Islet of Langerhans (tissue), 1 donor: Measurements from ENCODE around the gene CALM3.
"Not testable (repeated sequence)": the region's sequence is repeated elsewhere in the genome, so short reads cannot be mapped to it uniquely, and the experiment has no call there.

Experiments
- FAIRE-seq: peaks from one replicate; lab custom pipeline; 2011; peaks lifted over from hg19 to GRCh38; lab: Jason Lieb, UNC

The CALM3 gene

GRCh38 chr19:46616631-46617322 lies 15.6 kb downstream of the CALM3 start:
- FAIRE-seq: no peak

- no peak for FAIRE-seq
These were observed 16.5 kb downstream of the CALM3 start for GRCh38 chr19:46617601-46618000.

GRCh38 chr19:46618670-46619231 lies 17.6 kb downstream of the CALM3 start:
- no peak for FAIRE-seq

GRCh38 chr19:46620267-46620666 lies 19.1 kb downstream of the CALM3 start:
- no peak for FAIRE-seq

- FAIRE-seq: no peak
These were observed 19.6 kb downstream of the CALM3 start for GRCh38 chr19:46620716-46621115.

GRCh38 chr19:46621191-46622117 lies 20.3 kb downstream of the CALM3 start:
- FAIRE-seq: no peak

GRCh38 chr19:46622118-46622446 lies 21.0 kb downstream of the CALM3 start:
- no peak for FAIRE-seq

- FAIRE-seq: no peak
These were observed 22.9 kb downstream of the CALM3 start for GRCh38 chr19:46623915-46624502.

GRCh38 chr19:46624958-46625661 lies 24.0 kb downstream of the CALM3 start, which contains the start of gene PTGIR:
PTGIR (minus strand) TSS chr19:46625089; CDS start chr19:46624225, 864 bp downstream.
- FAIRE-seq: no peak

- no peak for FAIRE-seq
These were observed 24.6 kb downstream of the CALM3 start for GRCh38 chr19:46625731-46626130.

- no peak for FAIRE-seq
These were observed 25.3 kb downstream of the CALM3 start for GRCh38 chr19:46626446-46626845.

- FAIRE-seq: not testable (repeated sequence)
These were observed 27.8 kb downstream of the CALM3 start for GRCh38 chr19:46628970-46629369.

GRCh38 chr19:46629546-46630025 lies 28.5 kb downstream of the CALM3 start:
- FAIRE-seq: no peak

GRCh38 chr19:46630586-46631205 lies 29.6 kb downstream of the CALM3 start:
- no peak for FAIRE-seq

- no peak for FAIRE-seq
These were observed 30.4 kb downstream of the CALM3 start for GRCh38 chr19:46631481-46631880.

GRCh38 chr19:46633130-46633529 lies 32.0 kb downstream of the CALM3 start:
- FAIRE-seq: no peak

GRCh38 chr19:46634045-46634655 lies 33.0 kb downstream of the CALM3 start:
- FAIRE-seq: no peak

- no peak for FAIRE-seq
These were observed 33.6 kb downstream of the CALM3 start for GRCh38 chr19:46634656-46635218.

- FAIRE-seq: no peak
These were observed 35.0 kb downstream of the CALM3 start, which contains the start of gene GNG8 for GRCh38 chr19:46635920-46636761. GNG8 (minus strand) TSS chr19:46636202; CDS start chr19:46634682, 1,520 bp downstream.

- no peak for FAIRE-seq
These were observed 36.1 kb downstream of the CALM3 start for GRCh38 chr19:46637224-46637623.
